ENCODE results near the gene RCBTB2.

Gene RCBTB2

DNA sequence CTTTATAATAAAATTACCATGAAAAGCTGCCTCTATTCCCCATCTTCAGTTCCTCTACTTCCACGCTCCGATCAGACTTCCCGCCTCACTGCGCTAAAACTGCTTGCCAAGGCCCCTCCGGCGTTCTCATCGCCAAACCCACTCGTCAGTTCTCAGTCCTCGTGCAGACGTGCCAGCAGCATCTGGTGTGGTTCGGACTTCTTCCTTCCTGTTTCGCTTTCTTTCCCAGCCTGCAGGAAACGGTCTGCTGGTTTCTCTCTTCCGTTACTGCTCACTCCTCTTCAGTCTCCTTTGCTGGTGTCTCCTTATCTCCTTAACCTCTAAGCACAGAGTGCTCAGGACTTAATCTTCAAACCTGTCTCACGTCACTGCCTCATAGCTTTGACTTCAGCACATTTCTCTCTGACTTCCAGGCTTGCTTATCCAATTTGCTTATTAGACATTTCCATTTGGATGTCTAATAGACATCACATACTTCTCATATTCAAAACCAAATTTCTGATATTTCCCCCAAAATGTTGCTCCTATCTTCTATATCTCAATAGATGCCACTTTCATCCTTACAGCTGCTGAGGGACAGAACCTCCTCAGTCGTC, 40.3 kb downstream of the RCBTB2 start:
- H3K27ac ChIP-seq: no peak overlapping the region
- no peak for TF ChIP-seq ZFX (IDR thresholded peaks at IDR 0.05)
- TF ChIP-seq, protein P1, sequence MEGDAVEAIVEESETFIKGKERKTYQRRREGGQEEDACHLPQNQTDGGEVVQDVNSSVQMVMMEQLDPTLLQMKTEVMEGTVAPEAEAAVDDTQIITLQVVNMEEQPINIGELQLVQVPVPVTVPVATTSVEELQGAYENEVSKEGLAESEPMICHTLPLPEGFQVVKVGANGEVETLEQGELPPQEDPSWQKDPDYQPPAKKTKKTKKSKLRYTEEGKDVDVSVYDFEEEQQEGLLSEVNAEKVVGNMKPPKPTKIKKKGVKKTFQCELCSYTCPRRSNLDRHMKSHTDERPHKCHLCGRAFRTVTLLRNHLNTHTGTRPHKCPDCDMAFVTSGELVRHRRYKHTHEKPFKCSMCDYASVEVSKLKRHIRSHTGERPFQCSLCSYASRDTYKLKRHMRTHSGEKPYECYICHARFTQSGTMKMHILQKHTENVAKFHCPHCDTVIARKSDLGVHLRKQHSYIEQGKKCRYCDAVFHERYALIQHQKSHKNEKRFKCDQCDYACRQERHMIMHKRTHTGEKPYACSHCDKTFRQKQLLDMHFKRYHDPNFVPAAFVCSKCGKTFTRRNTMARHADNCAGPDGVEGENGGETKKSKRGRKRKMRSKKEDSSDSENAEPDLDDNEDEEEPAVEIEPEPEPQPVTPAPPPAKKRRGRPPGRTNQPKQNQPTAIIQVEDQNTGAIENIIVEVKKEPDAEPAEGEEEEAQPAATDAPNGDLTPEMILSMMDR (conservative IDR thresholded peaks at IDR 0.05): no peak

DNA sequence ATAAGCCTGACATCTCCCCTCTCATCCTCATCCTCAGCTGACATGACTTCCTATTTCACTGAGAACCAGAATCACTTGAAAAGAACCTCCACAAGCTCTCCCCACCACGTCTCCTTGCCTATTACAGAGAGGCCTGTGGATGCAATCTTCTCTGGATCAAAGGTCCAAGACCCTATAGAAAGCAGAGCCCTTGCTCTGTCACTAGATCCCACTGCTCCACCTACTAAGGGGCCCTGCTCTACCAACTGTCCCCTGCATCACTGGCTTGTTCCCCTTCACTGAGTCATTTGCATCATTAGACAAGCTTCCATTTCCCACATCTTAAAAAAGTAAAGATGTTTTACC, 40.8 kb downstream of the RCBTB2 start:
- H3K27ac ChIP-seq: no peak overlapping the region
- TF ChIP-seq, protein P1 (conservative IDR thresholded peaks at IDR 0.05): no peak
- no peak for TF ChIP-seq ZFX (IDR thresholded peaks at IDR 0.05)

DNA sequence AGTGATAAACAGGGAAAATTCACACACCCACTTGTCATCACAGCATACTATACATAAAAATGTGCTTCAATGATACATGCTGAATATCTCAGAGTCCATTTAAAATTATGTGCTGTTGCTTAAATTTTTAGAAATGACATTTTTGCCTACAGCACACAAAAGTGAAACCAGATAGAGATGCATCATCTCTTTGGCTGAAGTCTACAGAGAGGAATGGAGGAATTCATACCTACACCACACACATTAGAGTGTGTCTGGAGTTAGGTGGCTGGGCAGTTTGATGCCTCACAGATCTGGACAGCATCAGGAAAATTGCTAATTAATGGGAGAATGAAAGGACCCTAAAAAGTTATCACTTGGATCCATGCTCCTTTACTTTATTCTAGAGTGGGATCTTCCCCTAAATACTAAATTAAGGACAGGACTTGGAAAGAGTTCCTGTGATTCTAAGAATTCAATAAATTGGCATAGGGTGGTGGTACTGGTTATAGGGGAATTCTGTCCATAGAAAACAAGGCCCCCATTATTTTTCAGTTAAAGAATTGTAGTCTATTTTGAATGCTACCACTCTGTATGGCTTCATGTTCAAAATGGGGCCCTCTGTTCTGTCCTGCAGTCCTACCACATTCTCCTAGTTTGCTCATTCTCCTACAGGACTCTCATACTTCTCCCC, 41.3 kb downstream of the RCBTB2 start:
- no peak for TF ChIP-seq ZFX (IDR thresholded peaks at IDR 0.05)
- TF ChIP-seq, protein P1 (conservative IDR thresholded peaks at IDR 0.05): no peak
- H3K27ac ChIP-seq: no peak overlapping the region

DNA sequence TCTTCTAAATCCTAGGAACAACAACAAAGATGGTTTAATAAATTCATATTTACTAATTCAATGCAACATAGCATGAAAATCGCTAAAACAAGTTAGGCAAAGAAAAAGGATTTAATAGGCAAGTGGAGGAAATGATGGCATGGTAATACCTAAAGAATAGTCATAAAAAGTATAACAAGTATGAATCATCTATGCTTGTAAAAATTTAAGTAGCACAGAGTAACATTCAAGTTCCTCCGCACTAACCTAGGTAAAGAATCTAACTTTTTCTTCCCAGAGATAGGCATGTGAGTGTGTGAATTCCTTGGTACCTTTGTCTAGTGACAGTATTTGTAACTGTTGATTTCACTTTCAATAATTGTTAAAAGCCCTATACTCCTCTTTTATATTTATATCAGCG, 42.6 kb downstream of the RCBTB2 start:
- TF ChIP-seq, protein P1 (conservative IDR thresholded peaks at IDR 0.05): no peak
- no peak for TF ChIP-seq ZFX (IDR thresholded peaks at IDR 0.05)
- H3K27ac ChIP-seq: no peak overlapping the region

DNA sequence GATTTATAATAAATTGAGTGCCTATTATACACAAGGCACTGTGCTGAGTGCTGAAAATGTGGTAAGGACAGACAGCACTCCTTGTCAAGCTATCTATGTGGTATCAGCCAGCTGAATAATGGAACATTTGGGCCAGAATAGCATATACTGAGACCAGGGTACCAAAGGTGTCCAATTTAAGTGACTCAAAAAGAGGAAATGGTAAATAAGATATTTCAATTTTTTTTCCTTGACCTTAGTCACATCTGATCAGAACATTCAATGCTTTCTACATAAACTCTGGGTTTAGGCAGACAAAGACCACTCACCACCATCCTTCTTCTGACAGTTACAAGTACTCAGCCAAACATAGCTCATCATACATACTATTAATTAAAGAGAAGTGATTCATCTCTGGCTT, 43.2 kb downstream of the RCBTB2 start:
- H3K27ac ChIP-seq: no peak overlapping the region
- TF ChIP-seq ZFX (IDR thresholded peaks at IDR 0.05): no peak
- TF ChIP-seq, protein P1 (conservative IDR thresholded peaks at IDR 0.05): no peak

DNA sequence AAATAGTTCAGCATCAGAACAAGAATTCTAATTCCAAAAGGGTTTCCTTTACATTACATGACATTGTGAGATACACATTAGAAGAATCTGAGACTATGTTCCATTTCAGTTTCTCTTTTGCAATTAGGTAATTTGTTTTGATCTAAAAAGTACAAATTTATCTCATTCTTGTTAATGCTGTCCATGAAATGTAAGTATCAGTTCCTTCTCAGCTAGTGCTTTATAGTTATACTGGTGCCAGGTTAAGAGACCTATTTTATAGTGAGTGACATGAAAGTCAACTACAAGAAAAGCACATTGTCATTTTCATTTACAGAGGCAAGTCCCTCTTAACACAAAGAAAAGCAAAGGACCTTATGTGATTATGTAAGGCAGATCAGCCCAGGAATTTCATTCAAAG, 43.9 kb downstream of the RCBTB2 start:
- H3K27ac ChIP-seq: no peak overlapping the region
- no peak for TF ChIP-seq ZFX (IDR thresholded peaks at IDR 0.05)
- TF ChIP-seq, protein P1 (conservative IDR thresholded peaks at IDR 0.05): no peak

DNA sequence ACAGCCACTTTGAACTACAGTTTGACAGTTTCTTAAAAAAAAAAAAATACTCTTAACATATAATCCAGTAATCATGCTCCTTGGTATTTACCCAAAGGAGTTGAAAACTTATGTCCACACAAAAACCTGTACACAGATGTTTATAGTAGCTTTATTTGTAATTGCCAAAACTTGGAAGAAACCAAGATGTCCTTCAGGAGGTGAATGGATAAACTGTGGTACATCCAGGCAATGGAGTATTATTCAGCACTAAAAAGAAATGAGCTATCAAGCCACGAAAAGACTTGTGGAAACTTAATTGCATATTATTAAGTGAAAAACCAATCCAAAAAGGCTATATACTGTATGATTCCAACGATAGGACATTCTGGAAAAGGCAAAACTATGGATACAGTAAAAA, 44.9 kb downstream of the RCBTB2 start:
- no peak overlapping the region for H3K27ac ChIP-seq
- no peak for TF ChIP-seq ZFX (IDR thresholded peaks at IDR 0.05)
- TF ChIP-seq, protein P1 (conservative IDR thresholded peaks at IDR 0.05): no peak
